SK-N-SH (cell line): Measurements from ENCODE around the gene SPEG. TPM values are rescaled to one million over a fixed set of nuclear protein-coding genes. Genes with fewer than 3 reads are reported as not detected.

Experiments
- CTCF ChIA-PET: fragments of 300-600, 350-600 bp; formaldehyde crosslinking; extraction: SDS; loops from one replicate; lab custom pipeline; 2021; lab: Yijun Ruan, JAX
- POLR2A ChIA-PET: fragments of 350-600 bp; sonication (Branson Sonifier 250); formaldehyde crosslinking; extraction: SDS; loops from one replicate; lab custom pipeline; 2020; ENCODE audit warnings: antibody characterized with exemption, inconsistent platforms; lab: Yijun Ruan, JAX
- DNase-seq: peaks from one replicate; pipeline ENCODE4 v3.0.0; 2012
- H2AFZ ChIP-seq: fragments of 200-600 bp; sonication (generic); 2 replicates; pipeline ENCODE4 v1.8.1; 2016; ENCODE audit warnings: antibody characterized with exemption, mild to moderate bottlenecking, low read depth
- H3F3A ChIP-seq: fragments of 200-600 bp; sonication (generic); replicated peaks from 2 replicates; pipeline ENCODE3; 2016; ENCODE audit warnings: antibody characterized with exemption, mild to moderate bottlenecking; ENCODE audit not compliant: insufficient read depth
- H3K27ac ChIP-seq, 2 experiments: fragments of 200-500 bp in 1 of 2; fragments of 200-600 bp in 1 of 2; sonication (Bioruptor generic) in 1 of 2; sonication (generic), shearing (Covaris generic) in 1 of 2; 2 replicates each; pipeline versions ENCODE4 v1.5.1 to v1.6.1; 2014 to 2016; ENCODE audit warnings: low read depth in 2 of 2, inconsistent platforms in 1 of 2, low read length in 1 of 2, mild to moderate bottlenecking in 1 of 2, mixed read lengths in 1 of 2
- H3K27me3 ChIP-seq: fragments of 200-600 bp; sonication (generic), shearing (Covaris generic); 2 replicates; pipeline ENCODE4 v1.6.1; 2016; ENCODE audit warnings: mixed run types; ENCODE audit not compliant: insufficient read depth
- H3K36me3 ChIP-seq, 2 experiments: fragments of 200-500 bp in 1 of 2; fragments of 200-600 bp in 1 of 2; sonication (Bioruptor generic) in 1 of 2; sonication (generic) in 1 of 2; replicated peaks in 1 of 2; 2 replicates each; pipeline versions ENCODE3 to v1.5.1; 2014 to 2016; ENCODE audit warnings: low read length in 1 of 2, mild to moderate bottlenecking in 1 of 2; ENCODE audit not compliant: insufficient read depth in 2 of 2, control insufficient read depth in 1 of 2
- H3K4me1 ChIP-seq, 2 experiments: fragments of 200-500 bp in 1 of 2; fragments of 200-600 bp in 1 of 2; sonication (Bioruptor generic) in 1 of 2; sonication (generic), shearing (Covaris generic) in 1 of 2; 2 replicates each; pipeline versions ENCODE4 v1.5.1 to v1.6.1; 2014 to 2016; ENCODE audit warnings: low read depth in 1 of 2, low read length in 1 of 2, mixed run types in 1 of 2; ENCODE audit not compliant: insufficient read depth in 2 of 2, control insufficient read depth in 1 of 2
- H3K4me2 ChIP-seq: fragments of 200-600 bp; sonication (generic), shearing (Covaris generic); 2 replicates; pipeline ENCODE4 v1.6.1; 2017; ENCODE audit warnings: mixed run types
- H3K4me3 ChIP-seq, 2 experiments: fragments of 200-500 bp in 1 of 2; fragments of 200-600 bp in 1 of 2; sonication (Bioruptor generic) in 1 of 2; sonication (generic), shearing (Covaris generic) in 1 of 2; 2 replicates each; pipeline versions ENCODE4 v1.5.1 to v1.8.1; 2014 to 2016; ENCODE audit warnings: low read depth in 2 of 2, inconsistent platforms in 1 of 2, low read length in 1 of 2, mild to moderate bottlenecking in 1 of 2, mixed read lengths in 1 of 2, moderate library complexity in 1 of 2
- H3K79me2 ChIP-seq: fragments of 200-600 bp; sonication (generic); 2 replicates; pipeline ENCODE4 v1.8.1; 2017; ENCODE audit warnings: mild to moderate bottlenecking; ENCODE audit not compliant: insufficient read depth
- H3K9ac ChIP-seq: fragments of 200-600 bp; sonication (generic); 2 replicates; pipeline ENCODE4 v1.6.1; 2017; ENCODE audit warnings: mixed run types
- H3K9me2 ChIP-seq: fragments of 200-600 bp; sonication (generic); 2 replicates; pipeline ENCODE4 v1.6.1; 2017; ENCODE audit warnings: mixed run types
- H3K9me3 ChIP-seq: fragments of 200-600 bp; sonication (generic); 2 replicates; pipeline ENCODE4 v1.6.1; 2017; ENCODE audit warnings: mixed run types, mild to moderate bottlenecking, moderate library complexity
- H4K20me1 ChIP-seq: fragments of 200-600 bp; sonication (generic); 2 replicates; pipeline ENCODE4 v1.6.1; 2017; ENCODE audit warnings: mild to moderate bottlenecking, mixed run types; ENCODE audit not compliant: insufficient read depth
- CHD2 ChIP-seq: fragments of 150-350 bp; IDR thresholded peaks from 2 replicates; pipeline ENCODE4 v1.6.1; 2018; ENCODE audit warnings: low read length; ENCODE audit not compliant: partially characterized antibody
- CTCF ChIP-seq: fragments of 200-600 bp; sonication (generic); IDR thresholded peaks from 2 replicates; pipeline ENCODE4 v1.6.1; 2017; ENCODE audit warnings: antibody characterized with exemption, mild to moderate bottlenecking, moderate library complexity
- ELF1 ChIP-seq: IDR thresholded peaks from 2 replicates; pipeline ENCODE4 v1.4.0; 2012
- EP300 ChIP-seq, 2 experiments: IDR thresholded peaks; 2 replicates each; pipeline versions ENCODE4 v1.4.0 to v1.6.1; 2012; ENCODE audit warnings: borderline replicate concordance in 1 of 2, low read depth in 1 of 2, low read length in 1 of 2
- EZH2phosphoT487 ChIP-seq: fragments of 200-600 bp; sonication (generic); IDR thresholded peaks from 2 replicates; pipeline ENCODE4 v1.6.1; 2017; ENCODE audit warnings: low read depth, mixed run types, mild to moderate bottlenecking, antibody characterized with exemption, moderate library complexity, borderline replicate concordance
- FOXJ3 ChIP-seq: sonication (generic); formaldehyde crosslinking; IDR thresholded peaks from 2 replicates; pipeline ENCODE4 v1.5.1; 2020; ENCODE audit warnings: mild to moderate bottlenecking, missing genetic modification reagents
- FOXM1 ChIP-seq: IDR thresholded peaks from 2 replicates; pipeline ENCODE4 v1.4.0; 2012; ENCODE audit warnings: low read depth, mild to moderate bottlenecking
- GABPA ChIP-seq: IDR thresholded peaks from 2 replicates; pipeline ENCODE4 v1.4.0; 2012; ENCODE audit warnings: low read depth, mild to moderate bottlenecking
- GATA2 ChIP-seq: sonication (generic); formaldehyde crosslinking; IDR thresholded peaks from 2 replicates; pipeline ENCODE4 v1.5.0; 2020; ENCODE audit warnings: mild to moderate bottlenecking, missing genetic modification reagents
- MXI1 ChIP-seq: IDR thresholded peaks from 2 replicates; pipeline ENCODE4 v1.6.1; 2012; ENCODE audit warnings: mild to moderate bottlenecking, low read depth, low read length, improper control_type of control experiment
- RAD21 ChIP-seq: IDR thresholded peaks from 2 replicates; pipeline ENCODE4 v1.6.1; 2012; ENCODE audit warnings: mild to moderate bottlenecking, low read length
- RCOR1 ChIP-seq: fragments of 150-350 bp; IDR thresholded peaks from 2 replicates; pipeline ENCODE4 v1.6.1; 2017; ENCODE audit warnings: antibody characterized with exemption, low read length
- REST ChIP-seq: IDR thresholded peaks from 2 replicates; pipeline ENCODE4 v1.6.1; 2012; ENCODE audit warnings: mild to moderate bottlenecking, low read depth, low read length, moderate library complexity
- RXRA ChIP-seq: IDR thresholded peaks from 2 replicates; pipeline ENCODE4 v1.4.0; 2012; ENCODE audit warnings: low read depth, mild to moderate bottlenecking, borderline replicate concordance
- SMC3 ChIP-seq: IDR thresholded peaks from 2 replicates; pipeline ENCODE4 v1.6.1; 2012; ENCODE audit warnings: low read depth, low read length, improper control_type of control experiment
- TAF1 ChIP-seq: IDR thresholded peaks from 2 replicates; pipeline ENCODE4 v1.6.1; 2012; ENCODE audit warnings: low read depth, mild to moderate bottlenecking, low read length, moderate library complexity, borderline replicate concordance
- TEAD4 ChIP-seq: IDR thresholded peaks from 2 replicates; pipeline ENCODE4 v1.4.0; 2012; ENCODE audit warnings: mild to moderate bottlenecking, borderline replicate concordance; ENCODE audit not compliant: insufficient read depth
- USF1 ChIP-seq: IDR thresholded peaks from 2 replicates; pipeline ENCODE4 v1.4.0; 2012; ENCODE audit warnings: low read depth, borderline replicate concordance
- ZBTB33 ChIP-seq: IDR thresholded peaks from 2 replicates; pipeline ENCODE4 v1.4.0; 2012; ENCODE audit warnings: low read depth, borderline replicate concordance
- WGBS: methylation state at CpG from one replicate; pipeline ENCODE4 v1.1.6; 2017; ENCODE audit warnings: low lambda C conversion rate; 5-methylcytosine and 5-hydroxymethylcytosine counted together
- polyA plus RNA-seq, 3 experiments: library from polyadenylated mRNA; depleted of rRNA; stranded (reverse); fragments of >200 nt; gene quantifications; 2 replicates each; pipeline ENCODE4 v1.2.3, GENCODE V29; 2012

SPEG gene
- polyA plus RNA-seq, 1 of the 3 experiments (the other 2 are of a cell fraction), result 107 TPM

- H2AFZ ChIP-seq, result no peak overlapping the region
- TF ChIP-seq RXRA, result no peak
- no peak for TF ChIP-seq REST
- TF ChIP-seq TAF1, result no peak
- no peak for TF ChIP-seq ELF1
- TF ChIP-seq RAD21, result no peak
- TF ChIP-seq GATA2, result no peak
- TF ChIP-seq RCOR1, result no peak
- no peak for TF ChIP-seq TEAD4
- no peak for TF ChIP-seq EP300 (IDR thresholded peaks at IDR 0.05; ENCODE audit: borderline replicate concordance in 1 of 2, low read depth in 1 of 2, low read length in 1 of 2)
- no peak for TF ChIP-seq GABPA
- TF ChIP-seq FOXM1, result no peak
- TF ChIP-seq FOXJ3, result no peak
- no peak for TF ChIP-seq EZH2phosphoT487
- TF ChIP-seq SMC3, result no peak
- TF ChIP-seq ZBTB33, result no peak
- no peak for TF ChIP-seq USF1
- no peak for TF ChIP-seq CHD2
- TF ChIP-seq MXI1, result no peak
- TF ChIP-seq CTCF, result no peak
- ChIA-PET POLR2A (interaction anchor here (1.3 kb wide), 1 partner anchor 19 kb away, joined by 3 read pairs; no protein-coding TSS in a partner anchor), CTCF (interaction anchor here (2.1 to 56.4 kb wide), 5 partner anchors 10 to 69 kb away, joined by 8 to 2824 read pairs (median 73); partner anchors contain the start of genes ASIC4, CHPF, GMPPA and TMEM198)
- no peaks in the 10 kb centered on the region for H3K27me3 ChIP-seq
- DNase-seq, result no peak
- no peaks in the 10 kb centered on the region for H3K9me2 ChIP-seq
- H3K4me2 ChIP-seq, result no peak overlapping the region
- peaks cover 6% of the 10 kb centered on the region for H3F3A ChIP-seq
- H3K4me3 ChIP-seq, result no peak overlapping the region
- 85% methylated on average over 7 of the region's 12 CpGs for WGBS
- no peak overlapping the region; a peak in 1 of 4 replicates for H3K27ac ChIP-seq
- no peaks in the 10 kb centered on the region for H4K20me1 ChIP-seq
- H3K9me3 ChIP-seq, result no peaks in the 10 kb centered on the region
- H3K79me2 ChIP-seq, result no peaks in the 10 kb centered on the region
- H3K36me3 ChIP-seq, result peaks cover 18 to 40% of the 10 kb centered on the region in 2 experiments
- H3K9ac ChIP-seq, result no peak overlapping the region
- H3K4me1 ChIP-seq, result peaks cover 12 to 42% of the 10 kb centered on the region in 2 experiments; a peak in 3 of 4 replicates
These were observed 38.1 kb downstream of the SPEG start for GRCh38 chr2:219472629-219473187.
